Endothelial cell (in vitro differentiated cells): ENCODE data around the gene CPEB3. TPM values are rescaled to one million over a fixed set of nuclear protein-coding genes. Genes with fewer than 3 reads are reported as not detected.

Experiments
- DNase-seq: peaks from one replicate; pipeline ENCODE4 v3.0.0; 2021; ENCODE audit warnings: low spot score
- H3K27ac Mint-ChIP-seq: one replicate; pipeline ENCODE4 v1.8.0; 2021; ENCODE audit warnings: mixed read lengths, inconsistent platforms; ENCODE audit not compliant: unreplicated experiment
- H3K27me3 Mint-ChIP-seq: one replicate; pipeline ENCODE4 v1.8.0; 2021; ENCODE audit warnings: mild to moderate bottlenecking, moderate library complexity, mixed read lengths, inconsistent platforms; ENCODE audit not compliant: unreplicated experiment
- H3K36me3 Mint-ChIP-seq: one replicate; pipeline ENCODE4 v1.8.0; 2021; ENCODE audit warnings: mild to moderate bottlenecking, low read depth, mixed read lengths, inconsistent platforms; ENCODE audit not compliant: unreplicated experiment
- H3K4me1 Mint-ChIP-seq: one replicate; pipeline ENCODE4 v1.8.0; 2021; ENCODE audit warnings: mild to moderate bottlenecking, mixed read lengths, inconsistent platforms; ENCODE audit not compliant: unreplicated experiment
- H3K4me3 Mint-ChIP-seq: one replicate; pipeline ENCODE4 v1.8.0; 2021; ENCODE audit warnings: mild to moderate bottlenecking, mixed read lengths, inconsistent platforms; ENCODE audit not compliant: unreplicated experiment
- H3K9me3 Mint-ChIP-seq: one replicate; pipeline ENCODE4 v1.8.0; 2021; ENCODE audit warnings: mixed read lengths, inconsistent platforms; ENCODE audit not compliant: unreplicated experiment
- total RNA-seq: library from RNA; stranded (reverse); fragmentation: NEBNext Ultra II Directional; extraction: Animal tissue kit (Norgen Biotek cat#: 25700); gene quantifications from one replicate; pipeline ENCODE4 v1.2.1, GENCODE V29; 2021; ENCODE audit not compliant: unreplicated experiment
- TF ChIP-seq, protein P1 (sequence below): fragments of 200-600 bp; sonication (generic); IDR thresholded peaks from one replicate; pipeline ENCODE4 v1.5.0; 2021; ENCODE audit warnings: antibody characterized with exemption; ENCODE audit not compliant: unreplicated experiment

Gene CPEB3
- total RNA-seq, 1 donor from 2014 or later: 2.4 TPM

DNA sequence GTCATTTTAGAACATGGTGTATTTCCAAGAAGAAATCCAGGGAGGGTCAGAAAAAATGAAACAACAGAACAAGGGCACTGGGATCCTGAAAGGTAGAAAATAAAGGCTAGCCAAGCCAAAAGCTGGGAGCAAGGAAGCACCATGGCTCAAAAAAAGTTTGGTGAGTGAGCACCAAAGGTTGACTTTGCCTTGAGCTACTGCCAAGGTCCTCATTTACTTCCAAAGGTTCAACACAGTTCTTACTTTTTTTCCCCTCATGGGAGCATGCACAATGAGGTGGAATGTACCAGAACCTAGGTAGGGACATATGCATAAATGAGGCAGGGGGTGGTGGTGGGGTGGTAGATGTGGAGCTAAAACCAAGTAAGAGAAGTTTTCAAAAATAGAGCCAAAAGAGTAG is 182.8 kb downstream of the CPEB3 start:
- Mint-ChIP-seq H3K27ac (no peak overlapping the region), H3K4me1 (peaks cover 2% of the 10 kb centered on the region), H3K36me3 (no peaks in the 10 kb centered on the region), H3K4me3 (no peak overlapping the region), H3K9me3 (no peaks in the 10 kb centered on the region), H3K27me3 (no peaks in the 10 kb centered on the region)
- no peak for DNase-seq
- TF ChIP-seq, protein P1, sequence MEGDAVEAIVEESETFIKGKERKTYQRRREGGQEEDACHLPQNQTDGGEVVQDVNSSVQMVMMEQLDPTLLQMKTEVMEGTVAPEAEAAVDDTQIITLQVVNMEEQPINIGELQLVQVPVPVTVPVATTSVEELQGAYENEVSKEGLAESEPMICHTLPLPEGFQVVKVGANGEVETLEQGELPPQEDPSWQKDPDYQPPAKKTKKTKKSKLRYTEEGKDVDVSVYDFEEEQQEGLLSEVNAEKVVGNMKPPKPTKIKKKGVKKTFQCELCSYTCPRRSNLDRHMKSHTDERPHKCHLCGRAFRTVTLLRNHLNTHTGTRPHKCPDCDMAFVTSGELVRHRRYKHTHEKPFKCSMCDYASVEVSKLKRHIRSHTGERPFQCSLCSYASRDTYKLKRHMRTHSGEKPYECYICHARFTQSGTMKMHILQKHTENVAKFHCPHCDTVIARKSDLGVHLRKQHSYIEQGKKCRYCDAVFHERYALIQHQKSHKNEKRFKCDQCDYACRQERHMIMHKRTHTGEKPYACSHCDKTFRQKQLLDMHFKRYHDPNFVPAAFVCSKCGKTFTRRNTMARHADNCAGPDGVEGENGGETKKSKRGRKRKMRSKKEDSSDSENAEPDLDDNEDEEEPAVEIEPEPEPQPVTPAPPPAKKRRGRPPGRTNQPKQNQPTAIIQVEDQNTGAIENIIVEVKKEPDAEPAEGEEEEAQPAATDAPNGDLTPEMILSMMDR: no peak

DNA sequence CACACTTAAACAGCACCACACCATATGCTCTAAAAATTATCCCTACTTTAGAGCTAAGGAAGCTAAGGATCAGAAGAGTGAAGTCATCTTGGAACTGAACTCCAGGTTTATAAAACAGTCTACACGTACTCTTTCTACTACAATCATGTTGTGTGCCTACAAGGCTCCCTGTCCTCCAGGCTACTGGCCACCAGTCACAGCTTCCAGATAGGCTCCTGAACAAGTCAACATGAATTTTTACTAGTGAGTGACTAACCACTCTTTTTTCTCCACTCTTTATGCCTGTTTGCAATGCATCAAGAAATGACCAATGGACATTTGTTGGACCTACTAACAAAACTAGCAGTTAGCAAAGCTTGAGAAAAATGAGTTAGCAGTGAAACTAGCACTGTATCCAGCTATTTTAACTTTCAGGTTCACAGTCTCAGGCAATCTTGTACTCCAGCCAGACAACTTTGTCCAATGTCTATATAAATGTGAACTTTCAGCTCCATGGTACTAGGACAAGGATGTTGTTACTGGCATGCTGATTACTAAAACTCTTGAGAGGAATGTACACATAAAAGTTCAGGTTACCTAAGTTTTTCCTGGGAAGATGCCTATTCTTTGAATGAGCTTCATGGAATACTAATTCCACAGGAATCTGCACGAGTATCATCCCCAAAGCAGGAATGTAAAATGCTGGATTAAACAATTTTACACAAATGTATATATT is 187.3 kb downstream of the CPEB3 start:
- no peaks in the 10 kb centered on the region for H3K9me3 Mint-ChIP-seq
- peaks cover 5% of the 10 kb centered on the region for H3K4me1 Mint-ChIP-seq
- TF ChIP-seq, protein P1: no peak
- H3K27ac Mint-ChIP-seq: no peak overlapping the region
- H3K27me3 Mint-ChIP-seq: no peaks in the 10 kb centered on the region
- no peak overlapping the region for H3K4me3 Mint-ChIP-seq
- H3K36me3 Mint-ChIP-seq: no peaks in the 10 kb centered on the region
- DNase-seq: no peak

DNA sequence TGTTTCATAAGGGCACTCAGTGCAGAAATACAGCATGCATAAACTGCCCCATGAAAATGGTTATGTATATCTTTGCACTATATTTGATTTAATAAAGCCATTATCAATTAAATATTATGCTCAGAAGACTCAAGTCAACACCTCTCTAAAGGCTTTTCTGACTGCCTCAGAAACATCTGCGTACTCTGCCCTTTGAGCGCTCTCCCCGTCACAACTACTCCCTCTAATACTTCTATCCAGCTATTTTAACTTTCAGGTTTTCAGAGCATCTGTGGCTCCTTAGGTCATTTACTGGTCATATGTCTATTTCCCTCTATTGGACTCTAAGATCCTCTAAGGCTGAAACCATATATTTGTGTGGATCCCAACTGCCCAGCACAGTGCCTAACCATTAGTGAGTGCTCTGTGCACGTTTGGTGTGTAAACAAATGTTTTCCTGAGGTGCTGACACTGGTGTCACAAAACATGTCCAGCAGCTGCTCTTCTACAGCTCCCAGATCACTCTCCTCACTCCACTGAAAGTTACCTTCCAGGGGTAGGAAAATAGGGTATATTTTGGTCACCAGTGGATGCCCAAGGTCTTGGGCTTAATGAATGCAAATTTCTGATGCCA is 188.2 kb downstream of the CPEB3 start:
- Mint-ChIP-seq H3K4me1 (peaks cover 5% of the 10 kb centered on the region), H3K9me3 (no peaks in the 10 kb centered on the region), H3K27ac (no peak overlapping the region), H3K27me3 (no peaks in the 10 kb centered on the region), H3K36me3 (no peaks in the 10 kb centered on the region), H3K4me3 (no peak overlapping the region)
- no peak for DNase-seq
- TF ChIP-seq, protein P1: no peak

DNA sequence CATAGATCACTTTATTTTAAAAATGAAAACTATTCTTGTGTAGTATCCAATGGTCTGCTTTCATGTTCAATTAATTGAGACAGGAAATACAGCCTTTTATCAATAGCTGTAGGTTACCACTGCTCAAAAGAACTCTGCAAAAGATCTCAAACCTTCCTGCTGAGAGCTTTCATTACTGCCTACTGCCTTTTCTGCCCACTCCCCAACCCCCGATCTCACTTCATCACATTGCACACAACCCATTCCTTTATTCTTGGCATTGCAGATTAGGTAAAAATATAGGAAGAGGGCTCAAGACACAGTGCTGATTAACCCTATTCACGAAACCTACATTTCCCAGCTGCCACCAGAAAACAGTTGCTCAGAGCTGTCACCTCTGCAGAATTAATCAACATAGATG is 195.9 kb downstream of the CPEB3 start:
- H3K27ac Mint-ChIP-seq: no peak overlapping the region
- H3K4me3 Mint-ChIP-seq: no peak overlapping the region
- no peaks in the 10 kb centered on the region for H3K9me3 Mint-ChIP-seq
- H3K36me3 Mint-ChIP-seq: no peaks in the 10 kb centered on the region
- H3K27me3 Mint-ChIP-seq: no peaks in the 10 kb centered on the region
- no peak for DNase-seq
- H3K4me1 Mint-ChIP-seq: no peaks in the 10 kb centered on the region
- TF ChIP-seq, protein P1: no peak

DNA sequence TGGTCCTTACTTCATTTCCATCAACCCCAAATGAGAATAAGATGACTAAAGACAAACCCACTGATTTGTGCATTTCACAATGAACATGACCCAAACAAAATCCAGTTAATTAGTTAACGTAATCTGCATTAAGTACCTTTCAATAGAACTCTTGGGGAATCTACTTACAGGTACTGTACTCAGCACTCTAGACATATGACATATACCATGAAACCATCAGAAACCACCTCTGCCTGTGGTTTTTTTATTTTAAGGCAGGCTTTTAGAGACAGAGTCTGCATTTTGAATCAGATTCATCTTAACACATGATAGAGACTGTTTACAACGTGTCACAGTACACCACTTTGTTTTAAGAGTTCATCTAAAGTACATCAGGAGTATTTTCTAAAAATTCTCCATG is 198.9 kb downstream of the CPEB3 start:
- no peaks in the 10 kb centered on the region for H3K4me1 Mint-ChIP-seq
- H3K9me3 Mint-ChIP-seq: no peaks in the 10 kb centered on the region
- H3K4me3 Mint-ChIP-seq: no peak overlapping the region
- TF ChIP-seq, protein P1: no peak
- no peaks in the 10 kb centered on the region for H3K27me3 Mint-ChIP-seq
- no peak for DNase-seq
- H3K27ac Mint-ChIP-seq: no peak overlapping the region
- no peaks in the 10 kb centered on the region for H3K36me3 Mint-ChIP-seq
